DND-41 (cell line): ENCODE results near the gene RASA2.

Experiments used
- ATAC-seq: fragments of 200-7000 bp; cut with Tn5 transposase; 3 replicates; pipeline ENCODE4 v1.9.1; 2021; ENCODE audit warnings: low read depth; ENCODE audit not compliant: insufficient read depth
- DNase-seq: peaks from one replicate; pipeline ENCODE4 v3.0.0-alpha.2; 2020
- H2AFZ ChIP-seq: 2 replicates; pipeline ENCODE4 v1.6.0; 2012; ENCODE audit warnings: low read depth, low read length
- H3K27ac ChIP-seq: 2 replicates; pipeline ENCODE4 v1.5.1; 2012; ENCODE audit warnings: low read length, inconsistent platforms
- H3K27me3 ChIP-seq: fragments of 200-600 bp; sonication (generic); 2 replicates; pipeline ENCODE4 v1.6.0; 2012; ENCODE audit warnings: low read length, mild to moderate bottlenecking, inconsistent platforms; ENCODE audit not compliant: insufficient read depth, poor library complexity
- H3K36me3 ChIP-seq: 2 replicates; pipeline ENCODE4 v1.5.1; 2012; ENCODE audit warnings: low read length, inconsistent platforms; ENCODE audit not compliant: insufficient read depth
- H3K4me1 ChIP-seq: 2 replicates; pipeline ENCODE4 v1.5.1; 2012; ENCODE audit warnings: mild to moderate bottlenecking, low read length; ENCODE audit not compliant: insufficient read depth
- H3K4me2 ChIP-seq: 2 replicates; pipeline ENCODE4 v1.6.0; 2012; ENCODE audit warnings: mild to moderate bottlenecking, moderate library complexity, low read length, inconsistent platforms; ENCODE audit not compliant: insufficient read depth
- H3K4me3 ChIP-seq, 2 experiments: fragments of 200-600 bp in 1 of 2; shearing (Covaris generic) in 1 of 2; 2 replicates each; pipeline ENCODE4 v1.5.1; 2012 to 2016; ENCODE audit warnings: inconsistent platforms in 2 of 2, low read length in 2 of 2, mild to moderate bottlenecking in 2 of 2, low read depth in 1 of 2, moderate library complexity in 1 of 2
- H3K79me2 ChIP-seq: 2 replicates; pipeline ENCODE4 v1.6.0; 2012; ENCODE audit warnings: low read length, inconsistent platforms; ENCODE audit not compliant: insufficient read depth
- H3K9ac ChIP-seq: 2 replicates; pipeline ENCODE4 v1.6.0; 2012; ENCODE audit warnings: low read depth, mild to moderate bottlenecking, inconsistent platforms, low read length, moderate library complexity
- H3K9me3 ChIP-seq: 2 replicates; pipeline ENCODE4 v1.5.1; 2012; ENCODE audit warnings: low read length, moderate library complexity, mild to moderate bottlenecking, inconsistent platforms; ENCODE audit not compliant: insufficient read depth, severe bottlenecking
- H4K20me1 ChIP-seq: 2 replicates; pipeline ENCODE4 v1.6.0; 2012; ENCODE audit warnings: low read length; ENCODE audit not compliant: insufficient read depth
- CTCF ChIP-seq: IDR thresholded peaks from 2 replicates; pipeline ENCODE4 v1.5.1; 2012; ENCODE audit warnings: borderline replicate concordance, low read length, moderate library complexity, mild to moderate bottlenecking; ENCODE audit not compliant: poor library complexity, severe bottlenecking; ENCODE audit errors: extremely low read depth
- EZH2 ChIP-seq: IDR thresholded peaks from 3 replicates; pipeline ENCODE4 v1.6.1; 2012; ENCODE audit warnings: borderline replicate concordance, low read depth, mild to moderate bottlenecking, moderate library complexity, low read length, inconsistent platforms; ENCODE audit not compliant: severe bottlenecking

The RASA2 gene

GRCh38 chr3:141537856-141538255, 51.0 kb downstream of the RASA2 start:
- H3K27me3 ChIP-seq = no peaks in the 10 kb centered on the region
- no peak overlapping the region for H3K9ac ChIP-seq

GRCh38 chr3:141538568-141539240, 51.9 kb downstream of the RASA2 start:
- no peak overlapping the region for H3K27ac ChIP-seq
- H4K20me1 ChIP-seq = no peaks in the 10 kb centered on the region
- DNase-seq = no peak
- no peak for ATAC-seq
- no peak overlapping the region for H3K9ac ChIP-seq
- H2AFZ ChIP-seq = no peak overlapping the region
- H3K4me3 ChIP-seq = no peak overlapping the region
- TF ChIP-seq EZH2 = no peak
- TF ChIP-seq CTCF = no peak
- no peaks in the 10 kb centered on the region for H3K4me1 ChIP-seq
- H3K79me2 ChIP-seq = peaks cover 23% of the 10 kb centered on the region
- H3K4me2 ChIP-seq = no peak overlapping the region
- peaks cover 87% of the 10 kb centered on the region for H3K36me3 ChIP-seq
- no peaks in the 10 kb centered on the region for H3K27me3 ChIP-seq
- peaks cover 24% of the 10 kb centered on the region for H3K9me3 ChIP-seq

More at GRCh38 chr3:141537856-141538255, 51.0 kb downstream of the RASA2 start:
- DNase-seq (no peak), ATAC-seq (no peak)
- Histone ChIP-seq H3K79me2 (peaks cover 27% of the 10 kb centered on the region), H3K4me1 (no peaks in the 10 kb centered on the region), H3K36me3 (peaks cover 86% of the 10 kb centered on the region), H3K9me3 (peaks cover 19% of the 10 kb centered on the region), H2AFZ (no peak overlapping the region), H3K4me3 (no peak overlapping the region), H4K20me1 (no peaks in the 10 kb centered on the region), H3K4me2 (no peak overlapping the region), H3K27ac (no peak overlapping the region)
- TF ChIP-seq CTCF (no peak), EZH2 (no peak)

GRCh38 chr3:141539431-141540187, 52.8 kb downstream of the RASA2 start:
- Histone ChIP-seq H3K4me2 (no peak overlapping the region), H3K4me3 (no peak overlapping the region), H3K27ac (no peak overlapping the region), H3K79me2 (peaks cover 31% of the 10 kb centered on the region), H3K9me3 (peaks cover 21% of the 10 kb centered on the region), H3K27me3 (no peaks in the 10 kb centered on the region), H2AFZ (no peak overlapping the region), H4K20me1 (no peaks in the 10 kb centered on the region), H3K36me3 (peaks cover 86% of the 10 kb centered on the region), H3K9ac (no peak overlapping the region), H3K4me1 (no peaks in the 10 kb centered on the region)
- no peak for ATAC-seq
- TF ChIP-seq EZH2 (no peak), CTCF (no peak)
- DNase-seq = no peak
